ENCODE data around the gene FASN. TPM values are rescaled to one million over a fixed set of nuclear protein-coding genes. Genes with fewer than 3 reads are reported as not detected.

Gene FASN
- total RNA-seq, 1 experiment from 2014 or later: 956 TPM

GRCh38 chr17:82051776-82052637 is 46.0 kb downstream of the FASN start, which contains the start of the genes GPS1 and RFNG:
TSS of gene GPS1 (plus strand) at chr17:82051898. CDS start at chr17:82051932, 34 bp downstream.
TSS of gene RFNG (minus strand) at chr17:82051811. CDS start at chr17:82051766, 45 bp downstream.
- Histone ChIP-seq H3K36me3 (ENCODE audit: control insufficient read depth, insufficient read depth, low read length) (peaks cover 9% of the 10 kb centered on the region), H3K4me3 (ENCODE audit: low read depth in 2 of 2, low read length in 2 of 2) (peak within 1 kb of the TSS; percentile 85 to 99), H3K27me3 (ENCODE audit: control insufficient read depth, insufficient read depth, low read length) (no peaks in the 10 kb centered on the region), H3K9me3 (ENCODE audit: control insufficient read depth, insufficient read depth, low read depth, low read length) (no peaks in the 10 kb centered on the region), H3K4me1 (ENCODE audit: control insufficient read depth, insufficient read depth, low read length) (peaks cover 21% of the 10 kb centered on the region), H3K27ac (ENCODE audit: low read length) (peak within 1 kb of the TSS; percentile 82)
- in situ Hi-C loops (cut with HindIII; ENCODE audit: low pct_unique_long_range_greater_than_20kb, low sequenced_read_pairs) (loop anchor here (10.0 kb wide), 1 partner anchor 83 kb away; no protein-coding TSS in a partner anchor), intact Hi-C loops (cut with micrococcal nuclease; ENCODE audit: unreplicated experiment) (no loop called here)
- peak; percentile 86 for ATAC-seq
- BruUV-seq (replicated peaks): TSS peak; percentile 67
- ChIA-PET POLR2A (interaction anchor here (0.6 kb wide), 1 partner anchor 21 kb away, joined by 4 read pairs; no protein-coding TSS in a partner anchor), CTCF (interaction anchor here (0.5 kb wide), 1 partner anchor 99 kb away, joined by 3 read pairs; no protein-coding TSS in a partner anchor)
- no peak for DNase-seq (ENCODE audit: low read depth, low spot score)
- TF ChIP-seq SIN3A (IDR thresholded peaks at IDR 0.05; ENCODE audit: borderline replicate concordance, insufficient read depth, low read depth, low read length) (peak; percentile 95; the same call in 1 of the 2 replicates), POLR2AphosphoS5 (IDR thresholded peaks at IDR 0.05; ENCODE audit: low read depth, low read length) (peak; percentile 48; the same call in 1 of the 2 replicates)
- TF ChIP-seq, protein P1, sequence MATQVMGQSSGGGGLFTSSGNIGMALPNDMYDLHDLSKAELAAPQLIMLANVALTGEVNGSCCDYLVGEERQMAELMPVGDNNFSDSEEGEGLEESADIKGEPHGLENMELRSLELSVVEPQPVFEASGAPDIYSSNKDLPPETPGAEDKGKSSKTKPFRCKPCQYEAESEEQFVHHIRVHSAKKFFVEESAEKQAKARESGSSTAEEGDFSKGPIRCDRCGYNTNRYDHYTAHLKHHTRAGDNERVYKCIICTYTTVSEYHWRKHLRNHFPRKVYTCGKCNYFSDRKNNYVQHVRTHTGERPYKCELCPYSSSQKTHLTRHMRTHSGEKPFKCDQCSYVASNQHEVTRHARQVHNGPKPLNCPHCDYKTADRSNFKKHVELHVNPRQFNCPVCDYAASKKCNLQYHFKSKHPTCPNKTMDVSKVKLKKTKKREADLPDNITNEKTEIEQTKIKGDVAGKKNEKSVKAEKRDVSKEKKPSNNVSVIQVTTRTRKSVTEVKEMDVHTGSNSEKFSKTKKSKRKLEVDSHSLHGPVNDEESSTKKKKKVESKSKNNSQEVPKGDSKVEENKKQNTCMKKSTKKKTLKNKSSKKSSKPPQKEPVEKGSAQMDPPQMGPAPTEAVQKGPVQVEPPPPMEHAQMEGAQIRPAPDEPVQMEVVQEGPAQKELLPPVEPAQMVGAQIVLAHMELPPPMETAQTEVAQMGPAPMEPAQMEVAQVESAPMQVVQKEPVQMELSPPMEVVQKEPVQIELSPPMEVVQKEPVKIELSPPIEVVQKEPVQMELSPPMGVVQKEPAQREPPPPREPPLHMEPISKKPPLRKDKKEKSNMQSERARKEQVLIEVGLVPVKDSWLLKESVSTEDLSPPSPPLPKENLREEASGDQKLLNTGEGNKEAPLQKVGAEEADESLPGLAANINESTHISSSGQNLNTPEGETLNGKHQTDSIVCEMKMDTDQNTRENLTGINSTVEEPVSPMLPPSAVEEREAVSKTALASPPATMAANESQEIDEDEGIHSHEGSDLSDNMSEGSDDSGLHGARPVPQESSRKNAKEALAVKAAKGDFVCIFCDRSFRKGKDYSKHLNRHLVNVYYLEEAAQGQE (IDR thresholded peaks at IDR 0.05; ENCODE audit: insufficient read depth in 1 of 2, low read depth in 2 of 2, low read length in 1 of 2): no peak

GRCh38 chr17:82050761-82051641 is 47.0 kb downstream of the FASN start:
- ChIA-PET POLR2A (interaction anchor here (0.6 kb wide), 3 partner anchors 9 to 431 kb away, joined by 3 to 4 read pairs (median 4); no protein-coding TSS in a partner anchor), CTCF (no interaction called here)
- peaks cover 20% of the 10 kb centered on the region for H3K4me1 ChIP-seq (ENCODE audit: control insufficient read depth, insufficient read depth, low read length)
- TF ChIP-seq, protein P1 (IDR thresholded peaks at IDR 0.05; ENCODE audit: insufficient read depth in 1 of 2, low read depth in 2 of 2, low read length in 1 of 2): no peak
- TF ChIP-seq TCF7L2 (IDR thresholded peaks at IDR 0.05; ENCODE audit: low read depth, low read length): no peak
- no peak for TF ChIP-seq SIN3A (IDR thresholded peaks at IDR 0.05; ENCODE audit: borderline replicate concordance, insufficient read depth, low read depth, low read length)
- no peak for TF ChIP-seq CTCF (IDR thresholded peaks at IDR 0.05)
- TF ChIP-seq POLR2AphosphoS5 (IDR thresholded peaks at IDR 0.05; ENCODE audit: low read depth, low read length): no peak
- peak overlapping the region; percentile 73 for H3K27ac ChIP-seq (ENCODE audit: low read length)
- intact Hi-C loops (cut with micrococcal nuclease; ENCODE audit: unreplicated experiment): no loop called here
- peak; percentile 5; the same call in 1 of the 2 replicates for ATAC-seq
- peaks cover 9% of the 10 kb centered on the region for H3K36me3 ChIP-seq (ENCODE audit: control insufficient read depth, insufficient read depth, low read length)
- BruUV-seq (replicated peaks): no TSS peak
- in situ Hi-C loops (cut with HindIII; ENCODE audit: low pct_unique_long_range_greater_than_20kb, low sequenced_read_pairs): loop anchor here (10.0 kb wide), 1 partner anchor 84 kb away; no protein-coding TSS in a partner anchor
- H3K27me3 ChIP-seq (ENCODE audit: control insufficient read depth, insufficient read depth, low read length): no peaks in the 10 kb centered on the region
- peak overlapping the region; percentile 85 to 99 for H3K4me3 ChIP-seq (ENCODE audit: low read depth in 2 of 2, low read length in 2 of 2)
- H3K9me3 ChIP-seq (ENCODE audit: control insufficient read depth, insufficient read depth, low read depth, low read length): no peaks in the 10 kb centered on the region
- no peak for DNase-seq (ENCODE audit: low read depth, low spot score)

Measured in Panc1 (cell line).